22Rv1 (cell line): ENCODE measurements around the gene TMC8.

Experiments
- CTCF ChIP-seq: fragments of 450-650 bp; IDR thresholded peaks from 2 replicates; pipeline ENCODE4 v1.5.1; 2017; ENCODE audit warnings: mild to moderate bottlenecking
- ZFX ChIP-seq: fragments of 450-650 bp; IDR thresholded peaks from 2 replicates; pipeline ENCODE4 v1.6.1; 2017; ENCODE audit warnings: antibody characterized with exemption, borderline replicate concordance

- TF ChIP-seq CTCF (no peak), ZFX (no peak)
These were observed 23.1 kb upstream of the TMC8 start for GRCh38 chr17:78107457-78107856.
